GM08714 (cell line): ENCODE data around the gene ZFP64.

Source experiments
- H3K4me3 ChIP-seq: fragments of 200-500 bp; sonication (Bioruptor generic); 2 replicates; pipeline ENCODE4 v1.5.1; 2014; ENCODE audit warnings: mild to moderate bottlenecking, low read length, inconsistent platforms
- ZNF274 ChIP-seq: IDR thresholded peaks from 2 replicates; pipeline ENCODE4 v1.6.1; 2012; ENCODE audit warnings: mild to moderate bottlenecking, low read depth, low read length

The ZFP64 gene

DNA sequence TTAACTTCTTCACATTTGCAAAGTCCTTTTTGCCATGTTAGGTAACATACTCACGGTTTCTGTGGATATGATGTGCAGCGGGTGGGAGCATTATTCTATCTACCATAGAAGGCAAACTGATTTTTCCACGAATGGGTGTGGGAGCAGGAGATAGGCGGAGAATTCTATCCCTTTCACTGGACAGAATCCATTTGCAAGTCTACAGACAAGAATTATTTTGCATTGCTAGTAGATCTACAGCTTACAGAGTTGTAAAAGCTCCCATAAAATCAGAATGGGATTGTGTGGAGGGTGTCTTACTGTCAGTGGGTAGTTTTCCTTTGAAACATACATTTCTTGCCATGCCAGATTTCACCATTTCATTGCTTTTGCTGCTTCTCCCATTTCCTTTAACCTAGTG lies 22.4 kb upstream of the ZFP64 start:
- TF ChIP-seq ZNF274 = no peak
- no peak overlapping the region for H3K4me3 ChIP-seq

DNA sequence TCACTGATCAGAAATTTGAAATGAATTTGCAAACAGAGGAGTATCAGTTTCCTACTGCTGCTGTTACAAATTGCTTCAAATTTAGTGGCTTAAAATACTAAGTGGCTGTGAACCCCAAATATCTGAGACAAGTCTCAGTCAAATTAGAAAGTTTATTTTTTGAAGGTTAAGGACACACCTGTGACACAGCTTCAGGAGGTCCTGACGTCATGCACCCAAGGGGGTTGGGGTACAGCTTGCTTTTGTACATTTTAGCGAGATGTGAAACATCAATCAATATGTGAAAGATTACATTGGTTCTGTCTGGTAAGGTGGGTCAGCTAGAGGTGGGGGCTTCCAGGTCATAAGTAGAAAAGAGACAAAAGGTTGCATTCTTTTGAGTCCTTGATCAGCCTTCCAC lies 21.4 kb upstream of the ZFP64 start:
- no peak overlapping the region for H3K4me3 ChIP-seq
- TF ChIP-seq ZNF274 = no peak

DNA sequence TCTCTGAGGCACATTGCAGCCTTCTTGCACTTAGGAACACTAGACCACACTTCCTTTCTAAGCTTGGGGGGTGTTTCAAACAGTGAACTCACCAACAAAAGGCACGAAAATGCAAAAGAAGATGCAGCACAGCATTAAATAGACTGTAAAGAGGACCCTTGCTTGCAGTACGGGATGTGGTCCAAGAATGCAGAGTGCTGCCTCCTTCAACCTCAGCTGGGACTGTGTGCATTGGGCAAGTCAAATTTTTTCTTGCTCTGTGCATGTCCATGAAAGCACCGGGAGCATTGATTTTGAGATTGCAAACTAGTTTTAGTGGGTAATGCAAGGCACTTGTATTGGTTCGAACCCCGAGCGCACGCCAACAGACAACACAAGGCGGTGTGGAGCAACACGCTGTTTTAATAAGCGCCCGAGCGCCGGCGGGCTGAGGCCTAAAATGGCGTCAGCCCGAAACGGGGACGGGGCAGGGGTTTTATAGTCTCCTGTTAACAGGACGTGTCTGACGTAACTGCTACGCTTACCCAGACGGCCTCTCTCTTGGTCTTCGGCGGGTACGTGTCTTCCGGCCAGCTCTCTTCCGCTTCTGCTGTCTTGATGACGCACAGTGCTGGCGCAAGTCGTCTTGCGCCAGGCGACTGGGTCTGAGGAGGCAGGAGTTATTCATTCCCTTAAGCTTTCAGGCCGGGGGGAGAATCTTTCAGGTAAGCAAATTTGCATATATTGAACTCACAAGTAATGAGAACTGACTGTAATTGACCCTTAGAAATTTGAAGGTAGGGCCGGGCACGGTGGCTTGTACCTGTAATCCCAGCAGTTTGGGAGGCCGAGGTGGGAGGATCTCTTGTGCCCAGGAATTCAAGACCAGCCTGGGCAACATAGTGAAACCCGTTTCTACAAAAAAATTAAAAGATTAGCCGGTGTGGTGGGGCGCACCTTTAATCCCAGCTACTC lies 18.7 kb upstream of the ZFP64 start:
- TF ChIP-seq ZNF274 = no peak
- H3K4me3 ChIP-seq = no peak overlapping the region

DNA sequence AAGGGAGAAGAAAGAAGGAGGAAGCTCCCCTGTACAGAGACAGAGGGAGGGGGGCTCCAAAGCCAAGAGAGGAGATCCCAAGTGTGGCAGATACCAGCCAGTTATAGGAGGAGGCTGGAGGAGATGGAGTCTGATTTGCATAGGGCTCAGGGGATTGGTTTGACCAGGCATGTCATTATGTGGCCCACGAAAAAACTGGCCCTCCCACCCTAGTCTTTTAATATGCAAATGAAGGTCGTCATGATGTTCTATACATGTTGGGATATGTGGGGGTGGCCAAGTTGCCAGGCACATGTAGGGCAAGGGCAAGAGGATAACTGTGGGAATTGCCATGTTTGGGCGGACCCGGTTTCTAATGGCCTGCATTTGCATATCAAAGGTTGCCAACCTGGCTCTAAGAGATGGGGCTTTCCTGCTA lies 17.6 kb upstream of the ZFP64 start:
- TF ChIP-seq ZNF274 = no peak
- no peak overlapping the region for H3K4me3 ChIP-seq

DNA sequence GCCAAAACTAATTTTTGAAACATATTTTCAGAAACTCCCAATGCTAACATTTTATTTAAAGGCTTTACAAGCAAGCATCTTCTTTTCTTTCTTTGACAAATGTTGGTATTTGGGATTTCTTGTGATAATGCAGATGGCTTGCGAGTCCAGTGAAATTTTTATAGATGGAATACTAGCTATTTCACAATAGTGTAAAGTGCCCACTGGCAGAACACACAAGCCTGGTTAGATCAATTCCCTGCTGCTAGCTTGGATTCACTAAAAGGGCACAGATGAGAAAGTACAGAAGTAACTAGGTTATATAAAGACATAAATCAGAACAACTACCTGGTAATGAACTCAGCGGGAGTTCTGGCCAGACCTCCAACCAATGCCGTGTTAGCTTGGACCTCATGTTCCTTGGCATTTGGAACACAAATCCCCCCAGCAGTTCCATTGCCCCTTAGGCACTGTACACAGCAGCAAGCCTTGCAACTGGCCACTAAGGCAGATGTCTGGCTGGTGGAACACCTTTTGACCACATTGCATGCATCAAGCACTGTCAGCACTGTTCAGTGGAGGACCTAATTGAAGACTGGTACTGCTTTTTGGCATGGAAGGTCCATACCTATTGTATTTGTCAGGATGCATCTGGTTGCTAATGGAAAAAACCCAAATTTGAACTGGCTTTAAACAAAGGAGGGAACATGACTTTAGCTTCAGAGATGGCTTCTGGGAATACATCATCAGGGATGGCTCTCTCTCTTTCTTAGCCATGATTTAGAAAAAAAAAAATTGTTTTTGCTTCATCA lies 15.6 kb upstream of the ZFP64 start:
- H3K4me3 ChIP-seq = no peak overlapping the region
- no peak for TF ChIP-seq ZNF274

DNA sequence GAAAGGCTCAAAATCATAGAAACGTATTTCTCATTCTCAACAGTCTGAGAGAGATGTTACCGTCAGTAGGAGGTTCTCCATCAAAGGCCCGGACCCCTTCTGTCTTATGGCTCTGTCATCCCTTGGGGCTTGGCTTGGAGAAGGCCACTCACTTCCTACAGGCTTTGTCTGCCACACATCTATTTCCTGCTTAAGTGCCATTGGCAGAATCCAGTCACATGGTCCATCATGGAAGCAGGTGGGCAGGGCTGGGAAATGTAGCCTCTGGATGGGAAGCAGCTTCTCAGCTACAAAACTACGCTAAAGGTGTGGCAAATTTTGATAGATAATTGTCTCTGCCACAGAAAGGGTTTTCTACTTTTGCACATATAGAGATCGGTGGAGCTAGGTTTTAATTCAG lies 12.6 kb upstream of the ZFP64 start:
- no peak for TF ChIP-seq ZNF274
- H3K4me3 ChIP-seq = no peak overlapping the region

DNA sequence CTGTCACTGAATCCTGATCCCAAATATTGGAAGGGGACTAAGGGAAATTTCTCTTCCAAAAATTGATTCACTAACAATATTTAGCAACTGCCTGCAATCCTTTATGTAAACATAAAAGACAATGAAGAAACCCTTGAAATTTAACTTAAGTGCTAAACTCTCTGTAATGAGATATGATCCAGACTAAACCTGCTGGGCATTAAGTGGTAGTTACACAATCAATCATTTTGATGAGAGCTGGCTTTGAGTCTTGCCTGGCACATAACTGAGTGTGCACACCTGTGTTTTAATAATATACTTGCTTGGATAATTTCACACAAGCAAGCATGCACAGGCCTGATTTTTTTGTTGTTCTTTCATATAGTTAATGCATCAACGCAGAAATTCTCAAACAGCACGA lies 9.8 kb upstream of the ZFP64 start:
- H3K4me3 ChIP-seq = no peak overlapping the region
- no peak for TF ChIP-seq ZNF274

DNA sequence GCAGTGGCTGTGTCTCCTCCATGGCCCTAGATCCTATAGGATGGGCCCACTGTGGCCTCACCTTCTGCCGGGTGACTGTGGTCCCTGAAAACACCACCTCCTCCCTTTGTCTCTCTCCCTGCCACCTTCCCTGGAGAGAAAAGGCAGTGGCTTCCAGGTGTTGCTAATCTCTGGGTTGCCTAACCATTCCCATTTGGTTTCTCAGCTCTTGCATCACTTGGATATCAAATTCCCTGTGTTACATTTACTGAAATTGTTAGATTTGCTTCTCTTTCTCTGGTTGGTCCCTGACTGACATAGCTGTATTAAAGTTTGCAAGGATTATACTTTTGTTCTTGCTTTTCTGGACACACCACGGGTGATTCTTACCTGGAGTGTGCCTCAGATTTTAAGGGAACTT lies 9.3 kb upstream of the ZFP64 start:
- no peak for TF ChIP-seq ZNF274
- H3K4me3 ChIP-seq = no peak overlapping the region

DNA sequence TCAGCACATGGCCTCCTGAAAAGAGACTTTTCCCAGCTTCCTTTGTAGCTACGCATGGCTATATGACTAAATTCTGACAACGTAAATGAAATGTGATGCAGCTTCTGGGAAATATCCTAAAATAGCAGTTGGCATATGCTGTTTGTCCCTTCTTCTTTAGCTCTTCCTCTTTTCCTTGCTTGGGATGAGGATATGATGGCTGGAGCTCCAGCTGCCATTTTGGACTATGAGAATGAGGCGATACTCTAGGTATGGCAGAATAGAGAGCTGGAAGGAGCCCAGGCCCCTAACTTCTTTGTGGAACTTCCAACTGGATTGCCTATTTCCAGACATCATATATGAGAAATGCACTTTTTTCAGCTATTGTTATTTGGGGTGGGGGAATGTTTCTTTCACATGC lies 5.3 kb upstream of the ZFP64 start:
- no peak overlapping the region for H3K4me3 ChIP-seq
- TF ChIP-seq ZNF274 = no peak

DNA sequence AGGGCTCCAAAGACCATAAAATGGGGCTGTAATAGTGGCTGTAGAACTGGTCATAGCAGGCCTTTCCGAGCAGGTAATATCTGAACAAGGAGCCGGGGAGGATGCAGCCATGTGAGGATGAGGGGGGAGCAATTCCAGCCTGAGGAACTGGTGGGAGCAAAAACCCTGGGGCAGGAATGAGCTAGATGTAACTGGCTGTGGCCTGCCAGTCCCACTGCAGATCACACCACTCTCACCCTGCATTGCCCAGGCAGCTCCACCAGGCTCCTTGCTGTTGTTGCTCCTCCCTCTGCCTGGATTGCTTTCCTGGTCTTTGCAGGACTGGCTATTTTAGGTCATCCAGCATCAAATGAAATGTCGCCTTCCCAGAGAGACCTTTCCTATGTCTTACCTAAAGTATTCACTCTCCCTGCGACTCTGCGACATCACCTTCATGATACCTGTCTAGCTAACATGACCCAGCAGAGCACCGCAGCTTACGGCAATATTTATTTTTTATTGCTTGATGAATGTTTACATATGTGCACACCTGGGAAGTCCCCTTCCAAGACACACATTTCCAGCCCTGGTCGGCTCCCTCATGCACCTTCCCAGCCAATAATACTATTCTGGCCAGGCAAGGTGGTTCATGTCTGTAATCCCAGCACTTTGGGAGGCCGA lies 2.4 kb upstream of the ZFP64 start:
- TF ChIP-seq ZNF274 = no peak
- no peak overlapping the region for H3K4me3 ChIP-seq

DNA sequence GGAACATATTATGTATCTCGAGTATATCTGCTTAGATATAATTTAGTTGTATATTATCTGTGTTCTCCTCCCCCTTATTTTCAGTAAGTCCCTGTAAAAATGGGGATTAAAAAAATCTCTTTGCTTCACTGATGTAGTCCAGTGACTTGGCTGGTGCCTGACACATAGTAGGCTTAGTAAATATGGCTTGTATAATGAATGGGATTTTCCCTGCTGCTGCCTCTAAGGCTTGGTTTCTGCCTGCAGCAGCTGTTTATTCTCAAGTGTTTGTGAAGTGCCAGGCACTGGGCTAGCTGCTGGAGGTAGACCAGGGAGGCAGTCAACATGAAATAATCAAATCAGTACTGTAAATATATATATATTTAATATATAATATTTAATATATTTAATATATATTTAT lies 1.6 kb upstream of the ZFP64 start:
- H3K4me3 ChIP-seq = no peak overlapping the region
- no peak for TF ChIP-seq ZNF274

DNA sequence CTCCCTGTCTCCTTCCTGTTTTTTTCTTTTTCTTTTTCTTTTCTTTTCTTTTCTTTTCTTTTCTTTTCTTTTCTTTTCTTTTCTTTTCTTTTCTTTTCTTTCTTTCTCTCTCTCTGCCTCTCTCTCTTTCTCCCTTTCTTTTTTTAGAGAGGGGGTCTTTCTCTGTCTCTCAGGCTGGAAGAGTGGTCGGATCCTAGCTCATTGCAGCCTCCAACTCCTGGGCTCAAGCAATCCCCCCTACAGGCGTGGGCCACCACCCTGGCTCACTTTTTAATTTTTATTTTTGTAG lies 1.1 kb upstream of the ZFP64 start:
- peak overlapping the region; percentile 82; the same call in 1 of the 2 replicates for H3K4me3 ChIP-seq

DNA sequence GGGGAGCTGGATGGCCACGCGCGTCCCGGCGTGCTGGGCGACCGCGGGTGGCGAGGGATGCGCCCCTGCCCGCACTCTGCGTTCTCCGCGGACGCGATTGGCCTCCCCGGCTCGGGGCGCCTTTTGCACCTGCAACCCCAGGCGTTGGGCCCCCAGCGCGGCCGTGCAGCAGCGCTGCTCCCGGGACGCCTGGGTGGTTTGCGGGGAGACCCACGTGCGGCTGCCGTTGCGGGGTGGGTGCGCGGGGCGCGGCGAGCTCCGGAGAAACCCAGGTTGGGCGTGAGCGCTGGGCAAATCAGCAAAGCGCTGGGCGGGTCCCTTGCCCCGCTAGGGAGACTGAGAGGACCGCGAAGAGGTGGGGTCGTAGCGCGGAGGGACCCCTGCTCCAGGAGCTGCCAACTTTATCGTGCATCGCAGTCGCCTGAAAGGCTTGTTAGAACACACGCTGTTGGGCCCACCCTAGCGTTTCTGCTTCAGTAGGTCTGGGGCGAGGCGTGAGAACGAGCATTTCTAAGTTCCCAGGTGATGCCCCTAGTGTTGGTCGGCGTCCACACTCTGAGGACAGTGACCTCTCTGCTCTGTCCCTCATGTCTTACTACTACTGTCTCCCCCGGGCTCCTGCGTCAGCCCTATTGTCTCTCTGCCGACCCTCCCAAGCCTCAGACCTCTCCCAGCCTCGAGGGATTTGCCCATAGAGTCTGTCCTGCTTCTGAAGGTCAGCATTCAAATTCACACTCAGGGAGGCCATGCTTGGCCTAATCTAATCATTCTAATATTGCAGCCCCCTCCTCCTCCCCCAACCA lies 538 bp upstream of the ZFP64 start:
- no peak for TF ChIP-seq ZNF274
- H3K4me3 ChIP-seq = peak overlapping the region; percentile 82
